ENCODE results near the gene PRKAR1B. TPM values are rescaled to one million over a fixed set of nuclear protein-coding genes. Genes with fewer than 3 reads are reported as not detected.

PRKAR1B gene
- total and polyA plus RNA-seq, 8 donors: 2.5 to 8.4 (median 5.3) TPM

DNA sequence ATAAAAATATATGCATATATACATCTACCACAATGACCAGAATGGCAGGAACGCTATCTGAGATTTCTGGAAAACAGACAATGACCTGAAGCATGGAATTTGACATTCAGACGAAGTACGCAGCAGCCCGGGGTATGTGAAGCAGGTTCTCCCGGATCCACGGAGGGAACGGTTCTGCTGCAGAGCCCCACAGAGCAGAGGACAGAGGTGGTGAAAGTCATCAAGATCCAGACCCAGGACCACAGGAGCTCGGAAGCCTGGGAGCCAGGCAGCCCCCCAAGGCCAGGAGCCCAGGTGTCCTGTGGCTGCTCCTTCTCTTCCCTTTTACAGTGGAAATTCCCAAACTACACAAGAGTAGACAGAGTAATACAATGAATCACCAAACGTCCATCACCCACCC is 42.7 kb downstream of the PRKAR1B start:
- peak in 2 of 6 donors; percentile 10 to 21 for DNase-seq
- H3K27me3 ChIP-seq: no peaks in the 10 kb centered on the region
- H3K27ac ChIP-seq: no peak overlapping the region
- H3K4me3 ChIP-seq: no peak overlapping the region
- H3K4me1 ChIP-seq: no peaks in the 10 kb centered on the region
- WGBS, 2 donors: 92 to 93% methylated on average over 9 of the region's 9 CpGs
- H3K36me3 ChIP-seq: no peaks in the 10 kb centered on the region
- no peak for FAIRE-seq
- no peak for ATAC-seq
- intact Hi-C loops (cut with DNase I): no loop called here
- TF ChIP-seq, protein P1, sequence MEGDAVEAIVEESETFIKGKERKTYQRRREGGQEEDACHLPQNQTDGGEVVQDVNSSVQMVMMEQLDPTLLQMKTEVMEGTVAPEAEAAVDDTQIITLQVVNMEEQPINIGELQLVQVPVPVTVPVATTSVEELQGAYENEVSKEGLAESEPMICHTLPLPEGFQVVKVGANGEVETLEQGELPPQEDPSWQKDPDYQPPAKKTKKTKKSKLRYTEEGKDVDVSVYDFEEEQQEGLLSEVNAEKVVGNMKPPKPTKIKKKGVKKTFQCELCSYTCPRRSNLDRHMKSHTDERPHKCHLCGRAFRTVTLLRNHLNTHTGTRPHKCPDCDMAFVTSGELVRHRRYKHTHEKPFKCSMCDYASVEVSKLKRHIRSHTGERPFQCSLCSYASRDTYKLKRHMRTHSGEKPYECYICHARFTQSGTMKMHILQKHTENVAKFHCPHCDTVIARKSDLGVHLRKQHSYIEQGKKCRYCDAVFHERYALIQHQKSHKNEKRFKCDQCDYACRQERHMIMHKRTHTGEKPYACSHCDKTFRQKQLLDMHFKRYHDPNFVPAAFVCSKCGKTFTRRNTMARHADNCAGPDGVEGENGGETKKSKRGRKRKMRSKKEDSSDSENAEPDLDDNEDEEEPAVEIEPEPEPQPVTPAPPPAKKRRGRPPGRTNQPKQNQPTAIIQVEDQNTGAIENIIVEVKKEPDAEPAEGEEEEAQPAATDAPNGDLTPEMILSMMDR (IDR thresholded peaks at IDR 0.05): no peak
- H3K9me3 ChIP-seq: peaks cover 0 to 4% (median 0%) of the 10 kb centered on the region in 4 donors

DNA sequence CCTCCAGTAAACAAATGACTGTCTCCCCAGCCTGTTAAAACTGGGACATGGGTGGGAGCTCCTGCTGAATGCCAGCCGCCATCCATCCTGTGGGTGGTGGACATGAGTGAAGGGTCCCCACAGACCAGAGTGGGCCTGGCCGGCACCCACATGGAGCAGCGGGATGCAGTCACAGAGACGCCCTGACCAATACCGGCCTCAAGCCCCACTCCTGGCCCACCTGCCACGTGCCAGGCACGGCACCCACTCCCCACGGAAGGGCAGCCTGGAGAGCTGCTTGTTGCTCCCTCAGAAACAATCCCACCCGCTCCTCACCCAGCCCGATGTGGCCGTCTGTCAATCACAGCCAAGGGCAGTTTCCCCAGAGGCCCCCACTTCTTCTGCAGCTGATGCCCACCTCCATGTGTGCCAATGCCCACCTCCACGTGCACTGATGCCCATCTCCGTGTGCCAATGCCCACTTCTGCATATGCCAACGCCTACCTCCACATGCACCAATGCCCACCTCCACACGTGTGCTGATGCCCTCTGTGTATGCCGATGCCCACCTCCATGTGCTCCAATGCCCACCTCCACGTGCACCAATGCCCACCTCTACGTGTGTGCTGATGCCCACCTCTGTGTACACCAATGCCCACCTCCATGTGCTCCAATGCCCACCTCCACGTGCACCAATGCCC is 43.4 kb downstream of the PRKAR1B start:
- intact Hi-C loops (cut with DNase I): no loop called here
- no peak overlapping the region for H3K27ac ChIP-seq
- H3K27me3 ChIP-seq: no peaks in the 10 kb centered on the region
- WGBS, 2 donors: 95 to 96% methylated on average over 19 of the region's 19 CpGs
- H3K9me3 ChIP-seq: peaks cover 0 to 4% (median 0%) of the 10 kb centered on the region in 4 donors
- TF ChIP-seq, protein P1 (IDR thresholded peaks at IDR 0.05): no peak
- no peaks in the 10 kb centered on the region for H3K36me3 ChIP-seq
- peak in 2 of 6 donors; percentile 38 to 52 for DNase-seq
- no peak for ATAC-seq
- no peaks in the 10 kb centered on the region for H3K4me1 ChIP-seq
- no peak for FAIRE-seq
- no peak overlapping the region for H3K4me3 ChIP-seq

- Histone ChIP-seq H3K27ac (no peak overlapping the region), H3K4me3 (no peak overlapping the region), H3K9me3 (peaks cover 0 to 4% (median 0%) of the 10 kb centered on the region in 4 donors), H3K27me3 (no peaks in the 10 kb centered on the region), H3K4me1 (no peaks in the 10 kb centered on the region), H3K36me3 (no peaks in the 10 kb centered on the region)
- intact Hi-C loops (cut with DNase I): no loop called here
- ATAC-seq (no peak), DNase-seq (peak in 2 of 6 donors; percentile 21 to 31), FAIRE-seq (no peak)
- 91 to 94% methylated on average over 11 of the region's 11 CpGs for WGBS, 2 donors
- TF ChIP-seq, protein P1 (IDR thresholded peaks at IDR 0.05): no peak
These were observed 44.3 kb downstream of the PRKAR1B start for GRCh38 chr7:682810-683209.

DNA sequence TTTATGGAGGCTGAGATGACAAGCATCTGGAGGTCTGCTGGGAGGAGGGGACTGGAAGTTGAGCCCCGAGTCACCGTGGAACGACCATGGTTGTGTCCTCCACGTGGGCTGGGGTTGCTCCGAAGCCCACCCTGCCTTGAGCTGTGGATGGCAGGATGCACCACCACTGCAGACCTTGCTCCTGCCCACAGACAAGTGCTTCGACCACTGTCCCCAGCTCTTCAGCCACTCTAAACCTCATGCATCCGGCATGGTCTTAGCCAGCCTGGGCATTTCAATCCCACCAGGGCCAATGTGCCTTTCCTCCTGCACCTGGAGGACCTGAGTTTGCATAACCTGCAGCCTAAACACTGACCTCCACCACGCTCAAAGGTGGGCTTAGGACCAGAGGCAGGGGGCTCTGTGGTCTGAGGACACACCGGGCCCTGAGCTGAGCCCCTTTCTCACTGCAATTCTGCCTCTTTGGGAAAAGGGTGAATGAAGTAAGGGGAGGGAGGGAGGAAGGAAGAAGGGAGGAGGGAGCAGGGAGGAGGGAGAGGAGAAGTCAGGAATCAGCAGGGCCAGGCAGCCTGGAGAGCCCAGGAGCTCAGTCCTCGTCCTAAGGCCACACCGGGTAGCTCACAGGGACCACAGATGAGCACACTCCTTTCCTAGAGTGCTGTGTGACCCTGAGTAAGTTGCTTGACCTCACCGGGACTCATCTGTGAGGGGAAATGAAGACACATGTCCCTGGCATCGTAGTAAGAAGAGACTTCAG is 45.4 kb downstream of the PRKAR1B start:
- no peak for FAIRE-seq
- TF ChIP-seq, protein P1 (IDR thresholded peaks at IDR 0.05): no peak
- DNase-seq: peak in 2 of 6 donors; percentile 23 to 33
- Histone ChIP-seq H3K27ac (no peak overlapping the region), H3K4me3 (no peak overlapping the region), H3K9me3 (peaks cover 0 to 4% (median 0%) of the 10 kb centered on the region in 4 donors), H3K4me1 (no peaks in the 10 kb centered on the region), H3K27me3 (no peaks in the 10 kb centered on the region), H3K36me3 (no peaks in the 10 kb centered on the region)
- 94 to 96% methylated on average over 13 of the region's 13 CpGs for WGBS, 2 donors
- no peak for ATAC-seq
- intact Hi-C loops (cut with DNase I): no loop called here
